Endothelial cell of umbilical vein (primary cell): ENCODE data around the gene HOXC13. TPM values are rescaled to one million over a fixed set of nuclear protein-coding genes. Genes with fewer than 3 reads are reported as not detected.

Experiments
- BruUV-seq: library from RNA; stranded (reverse); fragments of 400-500 nt; replicated peaks from 2 replicates; lab custom pipeline; 2021; lab: Mats Ljungman, UMichigan
- CTCF ChIA-PET: fragments of 300-600, 350-600 bp; sonication (Branson Sonifier 250); formaldehyde crosslinking; loops from one replicate; lab custom pipeline; 2021; ENCODE audit warnings: antibody characterized with exemption, inconsistent platforms; lab: Charles Lee
- POLR2A ChIA-PET: fragments of 300-600, 350-600 bp; sonication (Branson Sonifier 250); formaldehyde crosslinking; loops from one replicate; lab custom pipeline; 2021; ENCODE audit warnings: antibody characterized with exemption, inconsistent platforms; lab: Charles Lee
- DNase-seq: peaks from one replicate; pipeline ENCODE4 v3.0.0-alpha.2; 2011; ENCODE audit warnings: low read depth, low spot score
- FAIRE-seq: peaks from 2 replicates; lab custom pipeline; 2011; peaks lifted over from hg19 to GRCh38; lab: Jason Lieb, UNC
- H2AFZ ChIP-seq: 2 replicates; pipeline ENCODE4 v1.6.0; 2012; ENCODE audit warnings: low read depth, low read length, control low read depth, inconsistent platforms
- H3K27ac ChIP-seq: 2 replicates; pipeline ENCODE4 v1.5.1; 2011; ENCODE audit warnings: low read depth, mild to moderate bottlenecking, control low read depth, low read length, moderate library complexity; ENCODE audit not compliant: insufficient read depth
- H3K27me3 ChIP-seq, 2 experiments: 2 replicates each; pipeline versions ENCODE4 v1.6.0 to v1.6.1; 2011; ENCODE audit warnings: low read length in 2 of 2, mixed read lengths in 1 of 2; ENCODE audit not compliant: control insufficient read depth in 2 of 2, insufficient read depth in 2 of 2
- H3K36me3 ChIP-seq, 2 experiments: 2 replicates in 1 of 2; 3 replicates in 1 of 2; pipeline ENCODE4 v1.5.1; 2011; ENCODE audit warnings: low read length in 2 of 2, mild to moderate bottlenecking in 1 of 2, moderate library complexity in 1 of 2; ENCODE audit not compliant: control insufficient read depth in 2 of 2, insufficient read depth in 2 of 2; ENCODE audit errors: extremely low read depth in 1 of 2
- H3K4me1 ChIP-seq: 3 replicates; pipeline ENCODE4 v1.5.1; 2011; ENCODE audit warnings: mild to moderate bottlenecking, low read length; ENCODE audit not compliant: control insufficient read depth, insufficient read depth; ENCODE audit errors: extremely low read depth
- H3K4me2 ChIP-seq: 2 replicates; pipeline ENCODE4 v1.6.1; 2011; ENCODE audit warnings: low read length, control low read depth, mixed read lengths; ENCODE audit not compliant: insufficient read depth
- H3K4me3 ChIP-seq, 3 experiments: fragments of 200-600 bp in 1 of 3; sonication (generic), shearing (Covaris generic) in 1 of 3; replicated peaks in 1 of 3; 2 replicates each; pipeline ENCODE4 v1.5.1; 2011 to 2016; ENCODE audit warnings: control low read depth in 3 of 3, low read length in 3 of 3, mild to moderate bottlenecking in 2 of 3, inconsistent platforms in 1 of 3, low read depth in 1 of 3, moderate library complexity in 1 of 3; ENCODE audit not compliant: insufficient read depth in 1 of 3
- H3K79me2 ChIP-seq: 2 replicates; pipeline ENCODE4 v1.6.0; 2012; ENCODE audit warnings: low read length, inconsistent platforms; ENCODE audit not compliant: control insufficient read depth, insufficient read depth
- H3K9ac ChIP-seq: replicated peaks from 2 replicates; pipeline ENCODE3; 2011; ENCODE audit warnings: low read length, control low read depth; ENCODE audit not compliant: insufficient read depth; ENCODE audit errors: extremely low read depth
- H3K9me1 ChIP-seq: replicated peaks from 3 replicates; pipeline ENCODE4 v1.6.0; 2011; ENCODE audit warnings: mild to moderate bottlenecking, low read length; ENCODE audit not compliant: control insufficient read depth, insufficient read depth; ENCODE audit errors: extremely low read depth
- H3K9me3 ChIP-seq: replicated peaks from 2 replicates; pipeline ENCODE4 v1.5.1; 2012; ENCODE audit warnings: low read length, inconsistent platforms; ENCODE audit not compliant: control insufficient read depth, insufficient read depth
- H4K20me1 ChIP-seq: replicated peaks from 2 replicates; pipeline ENCODE3; 2011; ENCODE audit warnings: mild to moderate bottlenecking, low read length; ENCODE audit not compliant: control insufficient read depth, insufficient read depth; ENCODE audit errors: extremely low read depth
- CTCF ChIP-seq, 2 donors: IDR thresholded peaks; 1 replicate in 1 of 2; 2 replicates in 1 of 2; pipeline ENCODE4 v1.5.1; 2011; ENCODE audit warnings: low read length in 2 of 2, mild to moderate bottlenecking in 2 of 2, moderate library complexity in 2 of 2, control low read depth in 1 of 2, inconsistent platforms in 1 of 2, low read depth in 1 of 2; ENCODE audit not compliant: insufficient read depth in 1 of 2; ENCODE audit errors: extremely low read depth in 1 of 2
- EZH2 ChIP-seq: IDR thresholded peaks from 2 replicates; pipeline ENCODE4 v1.6.1; 2012; ENCODE audit warnings: borderline replicate concordance, low read depth, mild to moderate bottlenecking, moderate library complexity, low read length, inconsistent platforms; ENCODE audit not compliant: severe bottlenecking
- FOS ChIP-seq: IDR thresholded peaks from 2 replicates; pipeline ENCODE4 v1.6.1; 2011; ENCODE audit warnings: mild to moderate bottlenecking, low read length, moderate library complexity, borderline replicate concordance; ENCODE audit not compliant: insufficient read depth
- GATA2 ChIP-seq: IDR thresholded peaks from 2 replicates; pipeline ENCODE4 v1.7.0; 2011; ENCODE audit warnings: low read depth, mild to moderate bottlenecking, moderate library complexity, mixed read lengths, low read length; ENCODE audit not compliant: insufficient read length, insufficient read depth
- MYC ChIP-seq: IDR thresholded peaks from one replicate; pipeline ENCODE4 v1.6.1; 2011; ENCODE audit warnings: mild to moderate bottlenecking, low read depth, low read length
- POLR2A ChIP-seq: IDR thresholded peaks from 2 replicates; pipeline ENCODE4 v1.6.1; 2012; ENCODE audit warnings: low read depth, mild to moderate bottlenecking, control low read depth, low read length
- POLR2AphosphoS5 ChIP-seq: IDR thresholded peaks from 2 replicates; pipeline ENCODE4 v1.6.1; 2012; ENCODE audit warnings: low read depth, mild to moderate bottlenecking, control low read depth, low read length, moderate library complexity; ENCODE audit not compliant: insufficient read depth
- dilution Hi-C: fragments of 300-500 bp; cut with MboI; formaldehyde crosslinking; loops from one replicate; pipeline ENCODE4 v1.15.0; 2019; ENCODE audit warnings: low sequenced_read_pairs; ENCODE audit not compliant: extremely low pct_ligation_motif_present
- intact Hi-C: fragments of 100-400 bp; cut with micrococcal nuclease; formaldehyde crosslinking; loops from one replicate; pipeline ENCODE4 v1.10.0; 2022
- polyA plus RNA-seq, 4 experiments: library from polyadenylated mRNA; depleted of rRNA in 3 of 4; stranded (reverse) in 3 of 4; unstranded in 1 of 4; fragments of >200 nt; gene quantifications; 2 replicates each; pipeline versions ENCODE4 v1.2.1 to v1.2.3, GENCODE V29; 2011 to 2012; ENCODE audit warnings: missing spikeins in 1 of 4
- total RNA-seq: library from RNA; stranded (reverse); gene quantifications from 2 replicates; pipeline ENCODE4 v1.2.3, GENCODE V29; 2021

HOXC13 gene
- total and polyA plus RNA-seq, 2 donors (not counting 3 experiments of a cell fraction or from before 2014, with no cell fraction given): not detected

GRCh38 chr12:53971129-53971528 lies 32.5 kb downstream of the HOXC13 start:
- Histone ChIP-seq H3K27ac (no peak overlapping the region), H3K4me3 (no peak overlapping the region), H3K79me2 (no peaks in the 10 kb centered on the region), H3K36me3 (no peaks in the 10 kb centered on the region), H3K9me3 (no peaks in the 10 kb centered on the region), H3K9ac (no peak overlapping the region), H3K4me2 (no peak overlapping the region), H3K9me1 (no peaks in the 10 kb centered on the region), H3K27me3 (peaks cover 89 to 99% of the 10 kb centered on the region in 2 experiments), H3K4me1 (no peaks in the 10 kb centered on the region), H4K20me1 (no peaks in the 10 kb centered on the region), H2AFZ (no peak overlapping the region)
- intact Hi-C loops: no loop called here
- DNase-seq: no peak
- dilution Hi-C loops: no loop called here
- FAIRE-seq: no peak
- TF ChIP-seq EZH2: no peak
- TF ChIP-seq POLR2AphosphoS5: no peak
- no peak for TF ChIP-seq CTCF (IDR thresholded peaks at IDR 0.05; ENCODE audit: extremely low read depth in 1 of 2, insufficient read depth in 1 of 2, low read depth in 1 of 2, low read length in 2 of 2)
- TF ChIP-seq MYC: no peak
- TF ChIP-seq FOS: no peak
- no peak for TF ChIP-seq GATA2
- no peak for TF ChIP-seq POLR2A
- no TSS peak for BruUV-seq
- POLR2A ChIA-PET: interaction anchor here (0.6 kb wide), 1 partner anchor 221 kb away, joined by 4 read pairs; no protein-coding TSS in a partner anchor
- CTCF ChIA-PET: no interaction called here
